ENCODE measurements around the gene INF2. TPM values are rescaled to one million over a fixed set of nuclear protein-coding genes. Genes with fewer than 3 reads are reported as not detected.

INF2 gene
- total RNA-seq, result 20.2 and 20.8 TPM in 2 replicates

GRCh38 chr14:104689109-104689880 lies at the start of gene INF2:
TSS of gene INF2 (plus strand) at chr14:104689618. CDS start at chr14:104701366, 11,748 bp downstream.

GRCh38 chr14:104723651-104724406 lies 34.4 kb downstream of the INF2 start, which contains the start of gene ADSS1:
TSS of gene ADSS1 (plus strand) at chr14:104724229. CDS start at chr14:104724271, 42 bp downstream.

DNA sequence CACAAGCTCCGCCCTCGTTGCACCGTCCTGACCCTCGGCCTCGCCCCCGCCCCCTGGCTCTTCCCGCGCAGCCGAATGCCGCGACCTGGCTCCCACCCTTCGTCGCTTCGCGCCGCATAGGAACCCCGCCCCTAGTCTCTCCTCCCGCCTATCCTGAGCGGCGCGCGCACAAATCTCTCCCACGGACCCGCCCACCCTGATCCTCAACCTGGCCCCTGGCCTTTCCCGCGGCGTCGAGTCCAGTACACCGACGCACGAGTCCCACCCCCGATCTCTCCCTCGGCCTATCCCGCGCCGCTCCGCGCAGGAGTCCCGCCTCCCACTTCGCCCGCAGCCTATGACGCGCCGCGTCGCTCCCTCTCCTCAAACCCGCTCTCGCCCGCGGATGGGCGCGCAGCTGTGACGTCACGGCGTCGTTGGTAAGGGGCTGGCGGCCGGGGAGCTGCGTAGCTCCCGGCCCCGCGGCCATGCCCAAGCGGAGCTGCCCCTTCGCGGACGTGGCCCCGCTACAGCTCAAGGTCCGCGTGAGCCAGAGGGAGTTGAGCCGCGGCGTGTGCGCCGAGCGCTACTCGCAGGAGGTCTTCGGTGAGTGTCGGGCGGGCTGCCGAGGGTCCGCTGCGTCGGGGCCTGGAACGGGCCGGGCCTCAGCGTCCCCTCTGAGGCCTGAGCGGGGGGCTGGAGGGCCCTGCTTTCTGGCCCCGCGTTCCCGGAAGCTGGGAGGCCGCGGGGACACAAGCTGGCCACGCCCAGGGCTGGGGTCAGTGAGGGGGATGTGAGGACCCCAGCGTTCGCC lies 63.5 kb downstream of the INF2 start, which contains the start of gene SIVA1:
TSS of gene SIVA1 (plus strand) at position 413 of the 793 bp plus-strand sequence. CDS start at position 468, 55 bp downstream.

Other genes with a start within 250 kb of the INF2 start
- gene C14orf180, start 109.9 kb upstream of the INF2 start, total RNA-seq, result not detected in 2 replicates
- 0.14 TPM in 1 of 2 replicates, not detected in the other for gene TMEM179, start 84.8 kb upstream of the INF2 start, total RNA-seq
- 5.3 and 6.5 TPM in 2 replicates for gene ADSS1, start 34.6 kb downstream of the INF2 start, total RNA-seq
- gene SIVA1, start 63.5 kb downstream of the INF2 start, total RNA-seq, result 70.5 and 78.4 TPM in 2 replicates
- gene AKT1, start 106.1 kb downstream of the INF2 start, total RNA-seq, result 149 and 180 TPM in 2 replicates
- gene ZBTB42, start 111.5 kb downstream of the INF2 start, total RNA-seq, result 1.00 and 1.3 TPM in 2 replicates
- 9.0 and 14.0 TPM in 2 replicates for gene CEP170B, start 175.7 kb downstream of the INF2 start, total RNA-seq
- gene PLD4, start 235.3 kb downstream of the INF2 start, total RNA-seq, result 0.09 and 0.14 TPM in 2 replicates

All from smooth muscle cell of bladder (primary cell).